Suprapubic skin (tissue), 4 donors: ENCODE results near the gene ANK2.

Experiments
- CTCF ChIP-seq, 2 donors: fragments of 200-600 bp in 1 of 2; fragments of 450-650 bp in 1 of 2; sonication (generic) in 1 of 2; IDR thresholded peaks; one replicate each; pipeline ENCODE4 v1.5.1; 2016 to 2019; ENCODE audit warnings: antibody characterized with exemption in 2 of 2, mild to moderate bottlenecking in 1 of 2, moderate library complexity in 1 of 2
- EP300 ChIP-seq: sonication (generic); formaldehyde crosslinking; IDR thresholded peaks from one replicate; pipeline ENCODE4 v1.6.1; 2017; ENCODE audit warnings: antibody characterized with exemption
- POLR2A ChIP-seq, 2 donors: fragments of 450-650 bp; IDR thresholded peaks; one replicate each; pipeline ENCODE4 v1.6.1; 2017; ENCODE audit warnings: antibody characterized with exemption in 2 of 2, mild to moderate bottlenecking in 2 of 2, moderate library complexity in 2 of 2
- POLR2AphosphoS5 ChIP-seq, 3 donors: sonication (generic); formaldehyde crosslinking; IDR thresholded peaks; one replicate each; pipeline ENCODE4 v1.6.1; 2017; ENCODE audit warnings: antibody characterized with exemption in 3 of 3

- TF ChIP-seq CTCF (IDR thresholded peaks at IDR 0.05) (no peak), POLR2A (IDR thresholded peaks at IDR 0.05) (no peak), POLR2AphosphoS5 (IDR thresholded peaks at IDR 0.05) (no peak), EP300 (no peak)
These were observed at the start of gene ANK2 for GRCh38 chr4:113049421-113050370.
